SK-N-SH (cell line): ENCODE measurements around the gene ADAMTS17. TPM values are rescaled to one million over a fixed set of nuclear protein-coding genes. Genes with fewer than 3 reads are reported as not detected.

ENCODE experiments used
- CTCF ChIA-PET: fragments of 300-600, 350-600 bp; formaldehyde crosslinking; extraction: SDS; loops from one replicate; lab custom pipeline; 2021; lab: Yijun Ruan, JAX
- POLR2A ChIA-PET: fragments of 350-600 bp; sonication (Branson Sonifier 250); formaldehyde crosslinking; extraction: SDS; loops from one replicate; lab custom pipeline; 2020; ENCODE audit warnings: antibody characterized with exemption, inconsistent platforms; lab: Yijun Ruan, JAX
- DNase-seq: peaks from one replicate; pipeline ENCODE4 v3.0.0; 2012
- H2AFZ ChIP-seq: fragments of 200-600 bp; sonication (generic); 2 replicates; pipeline ENCODE4 v1.8.1; 2016; ENCODE audit warnings: antibody characterized with exemption, mild to moderate bottlenecking, low read depth
- H3F3A ChIP-seq: fragments of 200-600 bp; sonication (generic); replicated peaks from 2 replicates; pipeline ENCODE3; 2016; ENCODE audit warnings: antibody characterized with exemption, mild to moderate bottlenecking; ENCODE audit not compliant: insufficient read depth
- H3K27ac ChIP-seq, 2 experiments: fragments of 200-500 bp in 1 of 2; fragments of 200-600 bp in 1 of 2; sonication (Bioruptor generic) in 1 of 2; sonication (generic), shearing (Covaris generic) in 1 of 2; 2 replicates each; pipeline versions ENCODE4 v1.5.1 to v1.6.1; 2014 to 2016; ENCODE audit warnings: low read depth in 2 of 2, inconsistent platforms in 1 of 2, low read length in 1 of 2, mild to moderate bottlenecking in 1 of 2, mixed read lengths in 1 of 2
- H3K27me3 ChIP-seq: fragments of 200-600 bp; sonication (generic), shearing (Covaris generic); 2 replicates; pipeline ENCODE4 v1.6.1; 2016; ENCODE audit warnings: mixed run types; ENCODE audit not compliant: insufficient read depth
- H3K36me3 ChIP-seq, 2 experiments: fragments of 200-500 bp in 1 of 2; fragments of 200-600 bp in 1 of 2; sonication (Bioruptor generic) in 1 of 2; sonication (generic) in 1 of 2; replicated peaks in 1 of 2; 2 replicates each; pipeline versions ENCODE3 to v1.5.1; 2014 to 2016; ENCODE audit warnings: low read length in 1 of 2, mild to moderate bottlenecking in 1 of 2; ENCODE audit not compliant: insufficient read depth in 2 of 2, control insufficient read depth in 1 of 2
- H3K4me1 ChIP-seq, 2 experiments: fragments of 200-500 bp in 1 of 2; fragments of 200-600 bp in 1 of 2; sonication (Bioruptor generic) in 1 of 2; sonication (generic), shearing (Covaris generic) in 1 of 2; 2 replicates each; pipeline versions ENCODE4 v1.5.1 to v1.6.1; 2014 to 2016; ENCODE audit warnings: low read depth in 1 of 2, low read length in 1 of 2, mixed run types in 1 of 2; ENCODE audit not compliant: insufficient read depth in 2 of 2, control insufficient read depth in 1 of 2
- H3K4me2 ChIP-seq: fragments of 200-600 bp; sonication (generic), shearing (Covaris generic); 2 replicates; pipeline ENCODE4 v1.6.1; 2017; ENCODE audit warnings: mixed run types
- H3K4me3 ChIP-seq, 2 experiments: fragments of 200-500 bp in 1 of 2; fragments of 200-600 bp in 1 of 2; sonication (Bioruptor generic) in 1 of 2; sonication (generic), shearing (Covaris generic) in 1 of 2; 2 replicates each; pipeline versions ENCODE4 v1.5.1 to v1.8.1; 2014 to 2016; ENCODE audit warnings: low read depth in 2 of 2, inconsistent platforms in 1 of 2, low read length in 1 of 2, mild to moderate bottlenecking in 1 of 2, mixed read lengths in 1 of 2, moderate library complexity in 1 of 2
- H3K79me2 ChIP-seq: fragments of 200-600 bp; sonication (generic); 2 replicates; pipeline ENCODE4 v1.8.1; 2017; ENCODE audit warnings: mild to moderate bottlenecking; ENCODE audit not compliant: insufficient read depth
- H3K9ac ChIP-seq: fragments of 200-600 bp; sonication (generic); 2 replicates; pipeline ENCODE4 v1.6.1; 2017; ENCODE audit warnings: mixed run types
- H3K9me2 ChIP-seq: fragments of 200-600 bp; sonication (generic); 2 replicates; pipeline ENCODE4 v1.6.1; 2017; ENCODE audit warnings: mixed run types
- H3K9me3 ChIP-seq: fragments of 200-600 bp; sonication (generic); 2 replicates; pipeline ENCODE4 v1.6.1; 2017; ENCODE audit warnings: mixed run types, mild to moderate bottlenecking, moderate library complexity
- H4K20me1 ChIP-seq: fragments of 200-600 bp; sonication (generic); 2 replicates; pipeline ENCODE4 v1.6.1; 2017; ENCODE audit warnings: mild to moderate bottlenecking, mixed run types; ENCODE audit not compliant: insufficient read depth
- ELF1 ChIP-seq: IDR thresholded peaks from 2 replicates; pipeline ENCODE4 v1.4.0; 2012
- EP300 ChIP-seq, 2 experiments: IDR thresholded peaks; 2 replicates each; pipeline versions ENCODE4 v1.4.0 to v1.6.1; 2012; ENCODE audit warnings: borderline replicate concordance in 1 of 2, low read depth in 1 of 2, low read length in 1 of 2
- EZH2phosphoT487 ChIP-seq: fragments of 200-600 bp; sonication (generic); IDR thresholded peaks from 2 replicates; pipeline ENCODE4 v1.6.1; 2017; ENCODE audit warnings: low read depth, mixed run types, mild to moderate bottlenecking, antibody characterized with exemption, moderate library complexity, borderline replicate concordance
- FOSL2 ChIP-seq: IDR thresholded peaks from 2 replicates; pipeline ENCODE4 v1.4.0; 2012; ENCODE audit warnings: low read depth, mild to moderate bottlenecking, moderate library complexity, borderline replicate concordance
- GABPA ChIP-seq: IDR thresholded peaks from 2 replicates; pipeline ENCODE4 v1.4.0; 2012; ENCODE audit warnings: low read depth, mild to moderate bottlenecking
- GATA2 ChIP-seq: sonication (generic); formaldehyde crosslinking; IDR thresholded peaks from 2 replicates; pipeline ENCODE4 v1.5.0; 2020; ENCODE audit warnings: mild to moderate bottlenecking, missing genetic modification reagents
- JUND ChIP-seq: IDR thresholded peaks from 2 replicates; pipeline ENCODE4 v1.4.0; 2012
- NFIC ChIP-seq: IDR thresholded peaks from 2 replicates; pipeline ENCODE4 v1.4.0; 2012; ENCODE audit warnings: borderline replicate concordance
- NRF1 ChIP-seq: IDR thresholded peaks from 2 replicates; pipeline ENCODE4 v1.6.1; 2012; ENCODE audit warnings: low read depth, mild to moderate bottlenecking, low read length
- RCOR1 ChIP-seq: fragments of 150-350 bp; IDR thresholded peaks from 2 replicates; pipeline ENCODE4 v1.6.1; 2017; ENCODE audit warnings: antibody characterized with exemption, low read length
- RFX5 ChIP-seq: IDR thresholded peaks from 2 replicates; pipeline ENCODE4 v1.6.1; 2012; ENCODE audit warnings: mild to moderate bottlenecking, improper control_type of control experiment, low read length
- SIN3A ChIP-seq: IDR thresholded peaks from 2 replicates; pipeline ENCODE4 v1.6.1; 2012; ENCODE audit warnings: low read depth, mild to moderate bottlenecking, low read length, moderate library complexity, borderline replicate concordance
- SMC3 ChIP-seq: IDR thresholded peaks from 2 replicates; pipeline ENCODE4 v1.6.1; 2012; ENCODE audit warnings: low read depth, low read length, improper control_type of control experiment
- TAF1 ChIP-seq: IDR thresholded peaks from 2 replicates; pipeline ENCODE4 v1.6.1; 2012; ENCODE audit warnings: low read depth, mild to moderate bottlenecking, low read length, moderate library complexity, borderline replicate concordance
- TEAD4 ChIP-seq: IDR thresholded peaks from 2 replicates; pipeline ENCODE4 v1.4.0; 2012; ENCODE audit warnings: mild to moderate bottlenecking, borderline replicate concordance; ENCODE audit not compliant: insufficient read depth
- YY1 ChIP-seq: IDR thresholded peaks from 2 replicates; pipeline ENCODE4 v1.4.0; 2012; ENCODE audit warnings: low read depth, mild to moderate bottlenecking
- WGBS: methylation state at CpG from one replicate; pipeline ENCODE4 v1.1.6; 2017; ENCODE audit warnings: low lambda C conversion rate; 5-methylcytosine and 5-hydroxymethylcytosine counted together
- polyA plus RNA-seq, 3 experiments: library from polyadenylated mRNA; depleted of rRNA; stranded (reverse); fragments of >200 nt; gene quantifications; 2 replicates each; pipeline ENCODE4 v1.2.3, GENCODE V29; 2012
- TF ChIP-seq, protein P1 (sequence below): fragments of 200-600 bp; sonication (generic); IDR thresholded peaks from 2 replicates; pipeline ENCODE4 v1.6.1; 2017; ENCODE audit warnings: antibody characterized with exemption, mild to moderate bottlenecking, moderate library complexity
- TF ChIP-seq, protein P2 (sequence below): fragments of 150-350 bp; IDR thresholded peaks from 2 replicates; pipeline ENCODE4 v1.6.1; 2017; ENCODE audit warnings: antibody characterized with exemption, low read length, low read depth, borderline replicate concordance
- TF ChIP-seq, protein P3 (sequence below): IDR thresholded peaks from 2 replicates; pipeline ENCODE4 v1.4.0; 2012; ENCODE audit warnings: low read depth, borderline replicate concordance

The ADAMTS17 gene
- polyA plus RNA-seq, 1 of the 3 experiments (the other 2 are of a cell fraction), result not detected

DNA sequence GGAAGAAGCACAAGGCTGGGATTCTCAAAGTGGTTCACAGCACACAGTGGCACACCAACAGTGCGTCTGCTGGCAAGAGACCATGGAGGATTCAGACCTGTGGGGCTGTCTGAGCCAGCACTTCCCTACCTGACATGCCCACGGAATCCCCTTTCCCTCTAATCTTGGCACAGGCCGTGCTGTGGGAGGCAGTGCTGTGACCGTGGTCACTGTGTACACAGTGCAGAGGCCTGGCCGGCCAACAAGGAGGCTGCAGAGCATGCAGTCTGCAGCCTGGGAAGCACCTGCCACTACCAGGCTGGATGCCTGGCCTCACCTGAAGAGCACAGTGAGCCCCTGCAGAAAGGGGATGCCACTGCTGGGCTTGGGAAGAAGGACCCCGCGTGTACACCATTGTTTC is 307.6 kb downstream of the ADAMTS17 start:
- no peak overlapping the region for H2AFZ ChIP-seq
- ChIA-PET CTCF (interaction anchor here (0.9 to 1.7 kb wide), 2 partner anchors 15 to 308 kb away, joined by 3 to 6 read pairs; partner anchors contain the start of gene ADAMTS17), POLR2A (no interaction called here)
- TF ChIP-seq NFIC, result no peak
- TF ChIP-seq TAF1, result no peak
- TF ChIP-seq EP300 (IDR thresholded peaks at IDR 0.05; ENCODE audit: borderline replicate concordance in 1 of 2, low read depth in 1 of 2, low read length in 1 of 2), result no peak
- no peak for TF ChIP-seq GABPA
- TF ChIP-seq, protein P1, sequence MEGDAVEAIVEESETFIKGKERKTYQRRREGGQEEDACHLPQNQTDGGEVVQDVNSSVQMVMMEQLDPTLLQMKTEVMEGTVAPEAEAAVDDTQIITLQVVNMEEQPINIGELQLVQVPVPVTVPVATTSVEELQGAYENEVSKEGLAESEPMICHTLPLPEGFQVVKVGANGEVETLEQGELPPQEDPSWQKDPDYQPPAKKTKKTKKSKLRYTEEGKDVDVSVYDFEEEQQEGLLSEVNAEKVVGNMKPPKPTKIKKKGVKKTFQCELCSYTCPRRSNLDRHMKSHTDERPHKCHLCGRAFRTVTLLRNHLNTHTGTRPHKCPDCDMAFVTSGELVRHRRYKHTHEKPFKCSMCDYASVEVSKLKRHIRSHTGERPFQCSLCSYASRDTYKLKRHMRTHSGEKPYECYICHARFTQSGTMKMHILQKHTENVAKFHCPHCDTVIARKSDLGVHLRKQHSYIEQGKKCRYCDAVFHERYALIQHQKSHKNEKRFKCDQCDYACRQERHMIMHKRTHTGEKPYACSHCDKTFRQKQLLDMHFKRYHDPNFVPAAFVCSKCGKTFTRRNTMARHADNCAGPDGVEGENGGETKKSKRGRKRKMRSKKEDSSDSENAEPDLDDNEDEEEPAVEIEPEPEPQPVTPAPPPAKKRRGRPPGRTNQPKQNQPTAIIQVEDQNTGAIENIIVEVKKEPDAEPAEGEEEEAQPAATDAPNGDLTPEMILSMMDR, result no peak
- no peak for TF ChIP-seq JUND
- no peak for TF ChIP-seq TEAD4
- no peak for TF ChIP-seq SIN3A
- TF ChIP-seq FOSL2, result no peak
- no peak for TF ChIP-seq NRF1
- TF ChIP-seq GATA2 (CRISPR knock-in tag), result no peak
- TF ChIP-seq YY1, result no peak
- TF ChIP-seq, protein P2, sequence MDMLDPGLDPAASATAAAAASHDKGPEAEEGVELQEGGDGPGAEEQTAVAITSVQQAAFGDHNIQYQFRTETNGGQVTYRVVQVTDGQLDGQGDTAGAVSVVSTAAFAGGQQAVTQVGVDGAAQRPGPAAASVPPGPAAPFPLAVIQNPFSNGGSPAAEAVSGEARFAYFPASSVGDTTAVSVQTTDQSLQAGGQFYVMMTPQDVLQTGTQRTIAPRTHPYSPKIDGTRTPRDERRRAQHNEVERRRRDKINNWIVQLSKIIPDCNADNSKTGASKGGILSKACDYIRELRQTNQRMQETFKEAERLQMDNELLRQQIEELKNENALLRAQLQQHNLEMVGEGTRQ, result no peak
- TF ChIP-seq RFX5, result no peak
- TF ChIP-seq RCOR1, result no peak
- TF ChIP-seq SMC3, result no peak
- no peak for TF ChIP-seq ELF1
- TF ChIP-seq EZH2phosphoT487, result no peak
- TF ChIP-seq, protein P3, sequence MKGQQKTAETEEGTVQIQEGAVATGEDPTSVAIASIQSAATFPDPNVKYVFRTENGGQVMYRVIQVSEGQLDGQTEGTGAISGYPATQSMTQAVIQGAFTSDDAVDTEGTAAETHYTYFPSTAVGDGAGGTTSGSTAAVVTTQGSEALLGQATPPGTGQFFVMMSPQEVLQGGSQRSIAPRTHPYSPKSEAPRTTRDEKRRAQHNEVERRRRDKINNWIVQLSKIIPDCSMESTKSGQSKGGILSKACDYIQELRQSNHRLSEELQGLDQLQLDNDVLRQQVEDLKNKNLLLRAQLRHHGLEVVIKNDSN, result no peak
- H3K9ac ChIP-seq, result no peak overlapping the region
- no peaks in the 10 kb centered on the region for H3K9me2 ChIP-seq
- H3K4me2 ChIP-seq, result no peak overlapping the region
- no peaks in the 10 kb centered on the region for H4K20me1 ChIP-seq
- H3F3A ChIP-seq, result no peaks in the 10 kb centered on the region
- H3K27ac ChIP-seq, result no peak overlapping the region
- no peaks in the 10 kb centered on the region for H3K79me2 ChIP-seq
- DNase-seq, result no peak
- WGBS, result 36% methylated on average over 3 of the region's 7 CpGs
- H3K9me3 ChIP-seq, result 0 out of 2 replicates have a peak, but pooled peaks cover 4% of the 10 kb centered on the region
- no peaks in the 10 kb centered on the region for H3K27me3 ChIP-seq
- no peaks in the 10 kb centered on the region for H3K36me3 ChIP-seq
- no peak overlapping the region for H3K4me3 ChIP-seq
- H3K4me1 ChIP-seq, result no peaks in the 10 kb centered on the region
